Activated CD8-positive, alpha-beta memory T cell treated with anti-CD3 and anti-CD28 coated beads for 4 hours (primary cell): ENCODE measurements around the gene C6orf120.
"Not testable (repeated sequence)": the region's sequence is repeated elsewhere in the genome, so short reads cannot be mapped to it uniquely, and the experiment has no call there.

ENCODE experiments used
- DNase-seq, 2 donors: peaks; one replicate each; pipeline ENCODE4 v3.0.0-alpha.2; 2020; ENCODE audit warnings: low read depth in 2 of 2

Gene C6orf120

DNA sequence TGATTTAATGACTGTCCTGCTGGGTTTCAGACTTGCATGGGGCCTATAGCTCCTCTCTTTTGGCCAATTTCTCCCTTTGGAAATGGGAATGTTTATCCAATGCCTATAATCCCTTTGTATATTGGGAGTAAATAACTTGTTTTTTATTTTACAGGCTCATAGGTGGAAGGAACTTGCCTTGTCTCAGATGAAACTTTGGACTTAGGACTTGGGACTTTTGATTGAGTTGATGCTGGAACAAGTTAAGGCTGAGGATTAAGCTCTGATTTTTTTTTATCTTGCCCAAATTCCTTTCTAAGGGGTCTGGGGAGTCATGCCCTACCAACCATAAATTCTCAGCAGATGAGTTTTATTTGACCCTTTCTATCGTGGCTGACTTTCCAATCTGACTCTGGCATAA, 23.6 kb upstream of the C6orf120 start:
- no peak for DNase-seq

DNA sequence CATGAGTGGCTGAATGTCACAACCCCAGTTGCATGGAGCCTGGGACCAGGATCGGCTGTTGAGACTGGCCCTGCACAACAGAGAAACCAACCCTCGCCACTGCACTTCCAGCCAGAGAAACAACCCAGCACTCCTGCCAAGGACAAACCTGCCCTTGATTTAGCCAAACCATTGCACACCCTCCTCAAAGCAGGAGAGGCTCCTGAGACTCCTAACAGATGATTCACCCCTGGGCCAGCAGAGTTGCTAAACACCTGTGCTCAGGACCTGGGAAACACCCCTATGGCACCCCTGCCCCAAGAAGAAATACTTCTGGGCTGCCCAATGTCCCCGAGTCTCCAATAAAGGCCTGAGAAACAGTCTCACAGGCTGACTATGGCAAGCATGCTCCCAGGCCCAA, 17.9 kb upstream of the C6orf120 start:
- no peak for DNase-seq

- no peak for DNase-seq
These were observed 16.1 kb upstream of the C6orf120 start for GRCh38 chr6:169685860-169686259.

DNA sequence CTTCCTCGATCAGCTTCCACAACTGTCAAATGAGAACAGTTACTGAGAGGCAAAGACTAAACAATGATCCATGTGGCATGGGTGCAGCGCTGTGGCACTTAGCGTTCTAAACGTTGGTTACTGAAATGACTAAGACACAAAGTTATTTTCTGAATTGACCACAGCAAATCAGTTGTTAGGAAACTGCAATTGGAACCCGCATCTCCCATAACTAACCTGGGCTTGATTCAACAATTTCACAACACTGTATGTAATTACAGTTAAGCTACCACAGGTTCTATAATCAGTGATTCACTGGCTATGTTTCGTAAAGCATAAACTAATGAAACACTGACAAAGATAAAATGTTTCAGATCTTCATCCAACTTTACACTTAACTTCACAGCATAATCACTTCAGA, 12.6 kb upstream of the C6orf120 start:
- DNase-seq = no peak

DNA sequence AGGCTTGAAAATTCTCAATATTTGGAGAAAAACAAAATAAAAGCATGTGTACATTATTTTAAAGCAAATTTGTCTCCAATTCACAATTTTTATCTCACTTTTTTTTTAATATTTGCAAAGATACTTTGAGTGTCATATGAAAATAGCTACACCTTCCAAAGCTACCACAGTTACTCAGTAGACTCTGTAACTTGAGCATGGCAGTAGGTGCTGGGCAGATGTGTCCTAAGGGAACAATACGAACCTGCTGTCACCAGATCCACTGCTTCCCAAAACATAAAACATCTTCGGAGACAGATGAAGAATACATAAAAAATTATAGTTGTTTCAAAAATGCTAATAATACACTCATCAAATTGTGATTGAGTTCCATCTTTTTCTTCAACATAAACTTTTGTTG, 10.7 kb upstream of the C6orf120 start:
- no peak for DNase-seq

- no peak for DNase-seq
These were observed 9.4 kb upstream of the C6orf120 start for GRCh38 chr6:169692516-169692915.

GRCh38 chr6:169695131-169695530, 6.8 kb upstream of the C6orf120 start:
- no peak for DNase-seq

DNA sequence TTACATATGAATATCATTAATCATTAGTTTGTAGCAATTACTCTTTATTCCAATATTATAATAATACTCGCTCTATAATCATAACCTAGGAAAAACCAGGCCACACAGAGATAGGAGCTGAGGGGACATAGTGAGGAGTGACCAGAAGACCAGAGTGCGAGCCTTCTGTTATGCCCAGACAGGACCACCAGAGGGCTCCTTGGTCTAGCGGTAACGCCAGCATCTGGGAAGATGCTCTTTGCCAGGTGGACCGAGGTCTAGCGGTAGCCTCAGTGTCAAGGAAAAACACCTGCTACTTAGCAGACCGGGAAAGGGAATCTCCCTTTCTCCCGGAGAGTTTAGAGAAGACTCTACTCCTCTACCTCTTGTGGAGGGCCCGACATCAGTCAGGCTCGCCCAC, 4.8 kb upstream of the C6orf120 start:
- DNase-seq = not testable (repeated sequence)

GRCh38 chr6:169700296-169700695, 1.6 kb upstream of the C6orf120 start:
- no peak for DNase-seq

GRCh38 chr6:169701311-169701953, 494 bp upstream of the C6orf120 start:
- no peak for DNase-seq

DNA sequence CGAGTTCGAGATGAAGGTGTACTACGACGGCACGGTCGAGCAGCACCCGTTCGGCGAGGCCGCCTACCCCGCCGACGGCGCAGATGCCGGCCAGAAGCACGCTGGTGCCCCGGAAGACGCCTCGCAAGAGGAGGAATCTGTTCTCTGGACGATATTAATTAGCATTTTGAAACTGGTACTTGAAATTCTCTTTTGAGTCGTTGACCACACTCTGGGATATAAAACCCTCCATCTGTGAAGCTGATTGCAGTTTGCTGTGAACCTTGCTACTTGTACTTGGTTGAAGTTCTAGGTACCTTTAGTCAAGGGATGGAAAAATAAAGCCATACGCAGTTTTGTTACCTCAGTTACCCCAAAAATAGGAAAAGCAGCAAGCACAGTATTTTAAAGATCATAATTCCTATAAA, 917 bp downstream of the C6orf120 start:
- DNase-seq = no peak

DNA sequence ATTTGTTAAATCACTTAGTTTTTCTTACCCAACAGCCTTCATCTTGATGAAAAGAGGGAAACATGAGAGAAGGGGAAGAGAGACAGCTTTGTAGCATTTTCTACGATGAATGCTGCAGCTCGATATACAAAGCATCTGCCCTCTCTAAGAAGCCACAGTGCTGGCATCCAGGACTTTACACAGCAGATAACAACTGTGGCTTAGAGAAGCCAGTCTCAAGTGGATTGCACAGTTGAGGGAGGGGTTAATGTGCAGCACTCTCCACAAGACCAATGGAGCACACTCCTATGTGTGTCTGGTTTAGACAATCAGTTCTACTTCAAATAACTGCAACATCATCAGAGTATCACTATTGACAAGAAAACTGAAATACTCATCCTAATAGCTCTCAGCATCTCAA, 5.8 kb downstream of the C6orf120 start:
- no peak for DNase-seq

DNA sequence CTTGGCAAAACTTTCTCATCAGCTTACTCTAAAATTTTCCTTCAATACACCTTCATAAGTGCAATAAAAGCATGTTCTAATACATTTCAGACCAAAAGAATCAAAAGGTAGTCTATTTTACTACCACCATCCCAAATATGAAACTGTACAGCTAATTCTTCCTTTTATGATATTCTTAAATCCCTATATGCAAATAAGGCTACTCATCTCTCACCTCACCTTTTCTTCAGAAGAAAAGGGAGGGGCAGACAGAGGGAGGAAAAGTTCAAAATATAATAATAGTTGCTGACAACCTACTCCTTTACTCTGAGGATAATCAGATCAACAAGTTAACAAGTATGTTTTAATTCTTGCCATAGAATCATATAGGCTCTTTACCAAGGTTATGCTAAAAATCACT, 7.4 kb downstream of the C6orf120 start:
- DNase-seq = no peak

GRCh38 chr6:169710009-169710408, 8.1 kb downstream of the C6orf120 start:
- DNase-seq = no peak

DNA sequence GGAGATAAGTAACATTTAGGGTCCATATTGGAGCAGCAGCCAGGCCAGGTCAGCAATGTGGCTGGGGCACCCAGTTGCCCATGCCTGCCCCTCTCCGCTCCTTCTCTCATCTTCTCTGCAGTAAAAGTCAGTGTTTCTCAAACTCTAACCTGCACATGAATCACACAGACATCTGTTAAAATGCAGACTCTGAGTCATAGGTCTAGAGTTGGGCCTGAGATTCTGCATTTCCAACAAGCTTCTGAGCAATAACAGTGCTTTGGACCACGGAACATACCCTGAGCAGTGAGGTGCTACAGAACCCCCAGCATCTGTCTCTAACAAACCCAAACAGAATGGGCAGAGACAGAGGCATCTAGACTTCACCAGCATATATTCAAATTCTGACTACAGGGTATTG, 12.3 kb downstream of the C6orf120 start:
- DNase-seq = no peak

- no peak for DNase-seq
These were observed 12.7 kb downstream of the C6orf120 start for GRCh38 chr6:169714595-169714994.

- DNase-seq = no peak
These were observed 17.2 kb downstream of the C6orf120 start for GRCh38 chr6:169719117-169719516.

DNA sequence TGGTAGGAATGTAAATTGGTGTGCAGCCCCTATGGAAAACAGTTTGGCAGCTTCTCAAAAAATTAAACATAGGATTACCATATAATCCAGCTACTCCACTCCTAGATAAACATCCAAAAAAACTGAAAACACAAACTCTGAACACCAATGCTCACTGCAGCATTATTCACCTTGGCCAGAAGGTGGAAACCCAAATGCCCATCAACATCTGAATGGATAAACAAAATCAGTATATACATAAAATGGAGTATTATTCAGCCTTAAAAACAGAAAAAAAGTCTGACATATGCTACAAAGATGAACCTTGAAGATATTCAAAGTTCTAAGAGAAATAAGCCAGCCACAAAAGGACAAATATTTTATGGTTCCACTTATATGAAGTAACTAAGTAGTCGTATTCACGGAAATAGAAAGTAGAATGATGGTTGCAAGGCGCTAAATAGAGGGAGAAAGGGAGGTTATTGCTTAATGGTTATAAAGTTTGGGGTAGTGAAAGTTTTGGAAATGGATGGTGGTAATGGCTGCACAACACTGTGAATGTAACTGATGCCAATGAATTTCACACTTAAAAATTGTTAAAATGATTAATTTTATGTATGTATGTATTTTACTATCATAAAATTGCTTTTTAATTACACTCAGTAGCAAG, 18.4 kb downstream of the C6orf120 start:
- DNase-seq = no peak

DNA sequence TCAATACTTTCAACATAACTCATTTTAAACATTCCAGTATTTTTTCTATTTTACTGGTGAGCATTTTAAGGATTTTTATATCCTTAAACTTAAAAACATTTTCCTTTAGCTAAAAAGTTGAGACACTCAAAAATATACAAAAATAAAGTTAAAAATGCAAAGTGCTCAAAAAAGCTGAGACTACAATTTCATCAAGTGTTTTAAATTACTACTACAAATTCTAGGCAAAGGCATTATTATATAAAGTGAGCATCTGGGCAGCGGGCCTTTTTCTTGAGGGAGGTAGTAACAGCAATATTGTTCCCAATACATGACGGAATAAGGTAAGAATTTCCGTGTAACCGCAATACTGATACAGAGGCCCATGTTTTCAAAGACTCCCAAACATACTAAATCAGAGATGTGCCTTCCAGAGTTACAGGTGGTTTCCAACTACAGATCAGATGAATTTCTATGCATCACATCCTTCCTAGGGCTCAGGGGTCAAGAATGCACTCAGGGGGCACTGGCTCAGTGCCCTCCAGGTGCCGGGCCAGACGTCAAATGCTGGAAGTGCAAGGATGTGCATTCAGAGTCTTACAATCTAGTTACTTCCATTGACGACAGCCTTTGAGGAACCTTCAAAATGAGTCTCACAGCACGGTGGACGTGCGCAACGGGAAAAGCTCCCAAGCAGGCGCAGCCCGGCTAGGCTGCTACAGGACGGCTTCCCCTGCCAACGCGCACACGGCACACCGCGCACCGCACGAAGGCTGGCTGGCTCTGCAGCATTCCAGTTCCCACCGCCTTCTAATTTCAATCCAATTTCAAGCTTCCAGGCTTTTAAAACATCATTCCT, 20.7 kb downstream of the C6orf120 start:
- no peak for DNase-seq

DNA sequence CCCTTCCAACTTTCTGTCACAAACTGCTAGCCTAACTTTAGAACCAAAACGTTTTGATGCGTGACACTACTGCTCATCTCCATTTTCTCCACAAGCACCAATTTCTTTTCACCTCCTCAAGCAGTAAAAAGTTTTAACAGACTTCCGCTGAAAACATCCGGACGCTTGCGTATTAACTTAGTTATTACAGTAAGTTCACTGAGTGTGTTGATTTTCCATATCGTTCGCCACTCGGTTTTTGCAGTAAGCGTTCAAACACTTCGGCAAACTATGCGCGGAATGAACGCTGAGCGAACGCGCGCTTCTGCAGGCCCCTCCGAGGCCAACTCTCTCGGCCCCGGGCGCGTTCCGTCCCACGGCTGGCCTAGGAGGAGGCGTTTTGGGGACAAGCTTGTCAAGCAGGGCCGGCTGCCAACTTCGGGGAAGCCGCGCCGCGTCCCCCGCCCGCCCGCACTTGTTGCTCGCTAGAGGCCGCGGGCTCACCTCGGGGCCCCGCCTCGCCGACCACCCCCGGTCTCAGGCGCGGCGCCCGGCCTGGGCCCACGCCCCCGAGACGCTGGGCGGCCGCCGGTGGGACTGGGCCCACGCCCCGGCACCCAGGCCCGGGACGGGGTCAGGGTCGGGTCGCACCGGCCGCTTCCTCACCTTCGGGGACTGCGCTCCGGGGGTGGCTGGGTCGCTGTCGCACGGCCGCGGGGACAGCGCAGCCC, 21.4 kb downstream of the C6orf120 start:
- peak; percentile 34 to 42 for DNase-seq

GRCh38 chr6:169723991-169724493, 22.1 kb downstream of the C6orf120 start:
- no peak for DNase-seq

DNA sequence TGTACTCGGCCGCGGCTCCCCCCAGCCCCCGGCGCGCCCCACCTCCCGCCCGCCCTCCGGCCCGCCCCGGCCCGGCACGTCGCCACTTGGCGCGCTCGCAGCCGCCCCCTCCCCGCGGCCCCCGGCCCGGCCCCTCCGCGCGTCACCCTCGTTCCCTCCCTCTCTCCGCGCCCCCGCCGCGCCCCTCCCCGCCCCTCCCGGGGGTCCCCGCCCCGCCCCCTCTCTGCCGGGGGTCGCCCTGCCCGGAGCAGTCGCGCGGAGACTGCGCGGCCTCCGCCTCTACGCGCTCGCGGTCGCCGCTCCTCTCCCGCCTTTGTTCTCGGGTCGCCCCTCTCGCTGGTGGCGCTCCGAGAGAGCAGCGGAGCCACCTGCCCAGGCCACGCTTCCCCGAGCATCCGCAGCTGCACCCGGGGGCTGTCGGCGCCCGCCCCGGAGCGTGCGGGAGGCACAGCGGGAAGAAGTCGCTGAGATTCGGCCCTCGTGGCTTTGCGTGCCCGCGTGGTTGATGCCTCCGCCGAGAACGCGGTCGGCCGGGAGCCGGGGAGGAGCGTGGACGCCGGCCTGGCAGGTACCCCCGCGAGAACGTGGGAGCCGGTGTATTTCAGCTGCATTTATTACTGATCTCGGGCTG, 22.7 kb downstream of the C6orf120 start, which contains the start of gene PHF10:
TSS of gene PHF10 (minus strand) at position 7 of the 631 bp plus-strand sequence. CDS start 569 bp downstream, outside the sequence.
- peak; percentile 50 to 56 for DNase-seq
